T-helper 2 cell (primary cell): ENCODE results near the gene TRABD2B.

Experiments
- DNase-seq, 5 experiments: peaks; one replicate each; pipeline versions ENCODE4 v3.0.0 to v3.0.0-alpha.2; 2012 to 2022

Gene TRABD2B

DNA sequence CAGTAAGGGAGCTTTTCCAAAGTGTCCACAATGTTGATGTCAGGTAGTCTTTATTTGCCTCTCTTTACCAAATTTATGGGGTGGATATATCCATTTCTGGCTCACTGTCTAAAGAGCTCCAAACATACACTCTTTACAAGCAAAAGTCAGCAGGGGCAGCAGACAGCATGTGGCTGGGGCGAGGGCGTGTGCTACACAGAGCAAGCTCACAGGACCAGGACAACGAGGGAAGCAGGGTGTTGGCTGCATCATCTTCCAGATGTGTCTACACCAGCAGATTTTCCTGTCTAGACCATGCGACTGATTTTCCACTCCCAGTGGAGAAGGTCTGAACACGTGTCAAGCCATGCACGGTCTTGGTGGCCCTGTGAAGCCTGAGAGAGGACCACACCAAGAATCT is 123.8 kb downstream of the TRABD2B start:
- no peak for DNase-seq

GRCh38 chr1:47872886-47873285 is 124.3 kb downstream of the TRABD2B start:
- DNase-seq: no peak

DNA sequence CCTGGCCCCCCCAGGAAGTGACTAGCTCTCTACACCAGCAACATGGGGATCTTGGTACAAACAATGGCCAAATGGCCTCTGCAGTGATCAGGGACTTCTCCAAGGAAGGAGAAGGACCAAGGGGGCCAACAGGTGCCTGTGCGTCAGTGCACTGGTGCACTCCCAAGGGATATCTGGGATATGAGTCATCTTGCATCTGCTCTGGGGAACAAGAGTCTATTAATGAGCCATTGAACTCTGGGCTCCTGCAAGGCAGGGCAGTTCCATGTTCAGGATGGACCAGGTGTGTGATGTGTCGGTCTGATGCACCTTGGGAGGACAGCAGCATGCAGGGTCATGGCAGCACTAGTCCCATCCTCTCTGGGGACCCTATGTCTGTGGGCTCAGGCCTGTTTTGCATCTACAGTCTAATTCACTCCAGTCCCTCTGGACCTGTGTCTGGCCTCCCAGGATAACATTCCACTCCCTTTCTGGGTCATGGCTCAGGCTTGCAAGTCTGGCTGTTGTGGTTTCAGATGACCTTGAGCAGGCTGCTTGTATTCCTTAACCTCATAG is 125.3 kb downstream of the TRABD2B start:
- no peak for DNase-seq

DNA sequence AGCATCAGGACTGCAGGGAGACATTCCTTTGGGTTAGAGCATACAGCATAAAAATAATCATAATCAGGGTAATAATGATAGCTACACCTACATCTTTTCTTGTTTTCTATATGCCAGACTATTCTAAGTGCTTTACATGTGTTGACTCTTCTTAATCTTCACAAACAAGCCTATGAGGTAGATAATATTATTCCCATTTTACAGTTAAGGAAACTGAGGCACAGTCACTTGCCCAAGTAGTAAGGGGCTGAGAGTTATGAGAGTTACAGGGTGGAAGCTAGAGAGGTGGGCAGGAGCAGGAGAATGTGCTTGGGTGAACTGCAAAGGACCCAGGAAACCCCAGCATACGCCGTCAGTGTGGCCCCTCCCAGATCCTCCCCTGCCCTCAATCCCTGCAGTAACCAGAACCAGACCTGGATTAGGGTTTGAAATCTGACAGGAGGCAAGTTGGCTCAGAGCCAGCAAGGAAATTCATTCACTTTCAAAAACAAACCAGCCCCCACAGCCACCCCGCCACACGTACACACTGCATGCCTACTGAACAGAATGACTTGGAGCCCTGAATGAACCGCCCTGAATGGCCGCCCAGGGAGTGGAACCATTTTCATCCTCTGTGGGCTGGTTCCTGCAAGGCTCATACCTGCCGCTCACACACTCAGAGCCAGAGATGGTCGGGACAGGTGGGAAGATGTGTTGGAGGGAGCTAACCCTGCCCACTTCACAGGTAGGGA is 126.1 kb downstream of the TRABD2B start:
- DNase-seq: no peak

GRCh38 chr1:47870480-47870879 is 126.7 kb downstream of the TRABD2B start:
- no peak for DNase-seq

- DNase-seq: no peak
Measured at GRCh38 chr1:47868348-47868676, 128.9 kb downstream of the TRABD2B start.

GRCh38 chr1:47867438-47868347 is 129.5 kb downstream of the TRABD2B start:
- no peak for DNase-seq

- no peak for DNase-seq
Measured at GRCh38 chr1:47866601-47867437, 130.4 kb downstream of the TRABD2B start.

DNA sequence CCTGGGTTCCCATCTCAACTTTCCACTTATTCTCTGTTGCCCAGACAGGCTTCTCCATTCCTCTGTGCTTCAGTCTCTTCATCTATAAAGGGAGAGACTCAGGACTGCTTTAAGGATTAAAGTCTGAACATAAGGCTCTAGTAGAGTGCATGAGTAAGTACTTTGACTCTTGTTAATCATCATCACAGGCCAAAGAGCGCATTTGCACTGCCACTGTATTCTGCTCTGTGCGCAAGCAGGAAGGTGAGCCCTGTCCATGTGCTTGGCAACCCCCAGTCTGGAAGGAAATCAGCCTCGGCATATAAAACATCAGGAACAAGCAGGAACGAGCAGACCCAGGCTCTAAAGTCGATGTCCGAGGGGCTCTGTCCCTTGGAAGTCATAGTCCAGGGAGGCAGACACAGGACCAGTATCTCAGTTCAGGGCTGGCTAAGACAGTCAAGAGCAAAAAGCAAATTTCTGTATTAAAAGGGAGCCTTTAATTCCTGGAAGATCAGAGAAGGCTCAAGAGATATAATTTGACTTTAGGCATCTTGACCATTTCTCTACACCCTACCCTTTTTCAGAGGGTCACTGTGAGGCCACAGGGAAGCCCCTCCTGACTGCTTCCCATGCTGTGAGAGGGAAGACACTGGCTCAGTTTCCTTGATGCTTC is 131.2 kb downstream of the TRABD2B start:
- DNase-seq: no peak

GRCh38 chr1:47859092-47859743 is 138.0 kb downstream of the TRABD2B start:
- DNase-seq: no peak

DNA sequence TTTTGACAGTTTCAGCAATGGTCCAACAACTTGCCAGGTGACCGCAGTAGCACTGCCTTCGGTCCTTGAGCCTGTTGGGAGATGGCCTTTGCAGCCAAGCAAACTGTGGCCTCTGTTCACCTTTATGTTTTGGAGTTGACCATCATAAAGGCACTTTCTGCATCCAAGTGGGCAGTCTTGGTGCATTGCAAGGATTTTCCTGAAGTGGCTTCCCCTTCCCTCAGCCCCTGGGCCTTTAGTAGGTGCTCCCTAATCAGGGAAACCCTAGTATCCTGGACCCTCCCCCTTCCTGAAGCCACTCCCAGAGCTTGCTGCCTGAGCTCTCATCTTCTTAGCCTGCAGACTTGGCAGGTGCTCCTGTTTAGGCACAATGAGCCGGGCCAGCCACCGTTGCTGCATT is 140.2 kb downstream of the TRABD2B start:
- no peak for DNase-seq

- DNase-seq: no peak
Measured at GRCh38 chr1:47855230-47855629, 142.0 kb downstream of the TRABD2B start.

DNA sequence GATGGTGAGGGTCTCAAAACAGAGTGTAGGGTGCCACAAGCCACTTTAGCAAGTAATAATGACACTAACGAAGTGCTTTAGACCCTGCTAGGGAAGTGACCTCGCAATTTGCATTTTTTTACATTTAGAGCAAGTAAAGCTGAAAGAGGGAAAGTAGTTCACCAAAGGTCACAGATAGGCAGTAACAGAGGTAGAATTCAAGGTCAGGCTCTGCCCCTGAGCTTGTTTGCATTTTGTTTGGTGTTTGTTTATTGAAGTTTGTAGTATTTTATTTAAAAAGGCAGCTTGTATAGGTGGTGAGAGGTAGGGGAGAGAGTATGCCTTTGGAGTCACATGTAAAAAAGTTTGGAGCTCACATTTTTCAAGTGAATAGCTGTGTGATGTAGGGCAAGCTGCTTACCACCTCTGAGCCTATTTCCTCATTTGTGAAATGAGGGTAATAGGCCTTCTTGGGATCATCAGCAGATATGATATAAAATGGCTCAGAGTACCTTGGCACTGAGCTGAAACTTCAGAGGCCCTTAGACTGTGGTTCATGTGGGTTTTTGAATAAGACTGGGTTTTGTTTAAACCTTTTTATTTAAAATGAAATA is 142.5 kb downstream of the TRABD2B start:
- DNase-seq: no peak

DNA sequence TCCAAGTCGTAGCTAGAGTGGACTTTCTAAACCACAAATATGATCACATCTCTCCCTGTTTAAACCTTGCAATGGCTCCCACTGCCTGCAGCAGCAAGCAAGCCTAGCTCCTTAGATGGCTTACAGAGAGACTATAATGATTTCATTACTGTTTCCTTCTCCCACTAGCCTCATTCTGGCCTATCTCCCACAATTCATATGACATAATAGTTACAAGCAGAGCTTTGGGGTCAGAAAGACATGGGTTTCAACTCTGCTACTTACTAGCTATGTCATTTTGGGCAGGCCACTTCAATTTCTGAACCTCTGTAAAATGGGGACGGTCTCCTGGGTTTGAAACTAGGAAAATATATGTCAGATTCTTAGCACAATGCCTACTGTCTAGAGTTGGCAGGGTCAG is 143.3 kb downstream of the TRABD2B start:
- DNase-seq: no peak

- DNase-seq: no peak
Measured at GRCh38 chr1:47853059-47853458, 144.1 kb downstream of the TRABD2B start.

- DNase-seq: no peak
Measured at GRCh38 chr1:47852006-47852718, 145.0 kb downstream of the TRABD2B start.

- DNase-seq: no peak
Measured at GRCh38 chr1:47850451-47850850, 146.7 kb downstream of the TRABD2B start.

DNA sequence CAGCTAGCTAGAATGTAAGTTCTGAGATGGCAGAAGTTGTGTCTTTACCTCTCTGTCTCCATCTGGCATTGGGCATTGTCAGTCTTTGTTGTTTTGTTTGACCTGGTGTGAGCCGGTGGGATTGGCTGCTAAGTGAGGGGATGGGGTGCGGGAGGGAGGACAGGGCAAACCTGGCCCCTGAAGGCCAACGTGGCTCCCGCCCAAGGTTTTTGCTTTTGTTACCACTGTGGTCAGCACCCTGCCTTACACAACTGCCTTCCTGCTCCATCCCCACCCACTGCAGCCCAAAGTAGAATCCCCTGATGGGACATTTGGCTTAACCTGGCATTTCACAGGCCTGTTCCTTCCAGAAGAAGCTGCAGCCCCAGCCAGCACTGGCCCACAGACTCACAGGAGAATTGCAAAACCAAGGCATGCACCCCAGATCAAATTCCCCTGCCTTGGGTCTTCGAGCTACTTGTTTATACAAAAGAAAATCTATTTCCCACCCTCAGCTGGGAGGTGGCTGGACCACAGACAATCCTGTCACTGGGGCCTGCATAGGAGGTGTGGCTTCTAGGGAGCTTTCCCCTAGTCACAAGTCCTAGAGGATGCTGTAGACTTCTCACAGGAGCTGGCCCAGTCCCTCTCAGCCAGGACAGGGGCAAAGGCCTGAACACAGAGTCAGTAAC is 147.5 kb downstream of the TRABD2B start:
- no peak for DNase-seq

DNA sequence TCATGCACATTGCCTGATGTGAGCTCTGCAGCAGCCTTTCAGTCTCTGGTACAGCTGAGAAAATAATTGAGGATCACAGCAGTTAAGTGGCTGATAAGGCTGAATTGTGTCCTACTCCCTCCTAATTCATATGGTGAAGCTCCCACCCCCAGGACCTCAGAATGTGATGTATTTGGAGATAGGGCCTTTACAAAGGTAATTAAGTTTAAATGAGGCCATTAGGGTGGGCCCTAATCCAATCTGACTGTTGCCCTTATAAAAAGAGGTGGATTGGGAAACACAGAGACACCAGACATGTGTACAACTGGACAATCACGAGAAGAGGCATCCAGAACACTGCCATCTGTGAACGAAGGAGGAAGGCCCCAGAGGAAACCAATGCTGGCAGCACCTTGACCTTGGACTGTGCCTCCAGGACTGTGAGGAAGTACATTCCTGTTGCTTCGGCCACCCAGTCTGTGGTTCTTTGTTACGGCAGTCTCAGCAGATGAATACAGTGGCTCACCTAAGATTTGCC is 148.1 kb downstream of the TRABD2B start:
- DNase-seq: no peak

- DNase-seq: no peak
Measured at GRCh38 chr1:47847763-47848162, 149.4 kb downstream of the TRABD2B start.
